HG02571 (cell line): ENCODE data around the gene FALEC.
A peak's percentile ranks its signal among the peaks of the same experiment; 100 is the strongest.

Experiments used
- ATAC-seq: cut with Tn5 transposase; IDR thresholded peaks from one replicate; pipeline ENCODE4 v1.9.1; 2021; ENCODE audit warnings: mild to moderate bottlenecking, moderate library complexity; ENCODE audit not compliant: unreplicated experiment

The FALEC gene

DNA sequence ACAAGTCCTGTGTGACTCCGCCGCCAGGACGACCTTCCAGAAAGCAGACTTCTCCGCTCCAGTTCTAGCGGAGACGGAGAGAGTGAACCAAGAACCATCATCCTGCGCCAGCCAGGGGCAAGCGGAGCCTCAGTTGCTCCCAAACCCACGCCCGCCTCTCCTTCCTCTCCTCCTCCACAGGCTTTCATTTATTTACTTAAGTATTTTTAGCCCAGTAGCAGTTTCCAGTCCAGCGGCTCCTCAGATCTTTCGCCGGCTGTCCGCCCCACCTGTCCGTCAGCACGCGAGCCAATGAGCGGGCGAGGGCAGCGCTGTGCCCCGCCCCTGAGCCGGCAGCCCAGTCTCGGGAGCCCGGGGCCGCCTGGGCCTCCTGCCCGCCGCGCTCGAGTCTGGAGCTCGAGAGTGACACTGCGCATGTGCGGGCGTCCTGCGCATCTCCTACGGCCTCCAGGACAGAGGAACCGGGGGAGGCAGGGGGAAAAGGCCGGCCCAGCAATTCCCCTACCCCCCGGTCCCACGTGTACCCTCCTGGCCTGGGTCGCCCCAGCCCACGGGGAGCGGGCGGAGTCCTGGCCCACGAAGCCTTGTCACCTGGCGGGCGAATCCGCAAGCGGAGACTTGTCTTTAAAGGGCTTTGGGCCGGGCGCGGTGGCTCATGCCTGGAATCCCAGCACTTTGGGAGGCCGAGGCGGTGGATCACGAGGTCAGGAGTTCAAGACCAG lies at the start of gene FALEC:
Gene FALEC (plus strand): TSS at position 425 of the 722 bp plus-strand sequence.
- ATAC-seq = peak; percentile 96

DNA sequence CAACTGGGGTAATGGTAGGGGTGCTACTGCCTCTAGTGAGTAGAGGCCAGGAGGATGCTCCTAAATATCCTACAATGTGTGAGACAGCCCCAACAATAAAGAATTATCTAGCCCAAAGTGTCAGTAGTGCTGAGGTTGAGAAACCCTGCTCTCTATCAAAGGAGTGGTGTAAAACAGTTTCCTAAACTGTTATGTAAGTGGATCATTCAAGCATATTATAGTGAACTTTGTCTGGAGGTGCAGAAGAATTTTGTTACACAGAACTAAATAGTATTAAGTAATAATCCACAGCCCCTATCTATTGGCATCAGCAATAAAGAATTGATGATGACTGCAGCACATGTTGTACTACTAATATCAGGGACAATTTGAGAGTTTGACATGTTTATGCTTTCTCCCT lies 48.6 kb upstream of the FALEC start:
- ATAC-seq = no peak

DNA sequence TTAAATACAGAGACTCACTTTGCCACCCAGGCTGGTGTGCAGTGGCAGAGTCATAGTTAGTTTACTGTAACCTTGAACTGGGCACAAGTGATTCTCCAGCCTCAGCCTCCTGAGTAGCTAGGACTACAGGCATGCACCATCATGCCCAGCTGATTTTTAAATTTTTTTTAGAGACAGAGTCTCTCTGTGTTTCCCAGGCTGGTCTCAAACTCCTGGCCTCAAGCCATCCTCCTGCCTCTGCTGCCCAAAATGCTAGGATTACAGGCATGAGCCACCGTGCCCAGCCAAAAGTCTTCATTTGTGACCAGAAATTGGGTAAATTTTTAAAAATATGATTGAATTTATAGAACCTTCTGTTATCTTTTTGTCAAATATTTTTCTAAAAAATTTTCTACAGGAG lies 46.3 kb upstream of the FALEC start:
- ATAC-seq = no peak

DNA sequence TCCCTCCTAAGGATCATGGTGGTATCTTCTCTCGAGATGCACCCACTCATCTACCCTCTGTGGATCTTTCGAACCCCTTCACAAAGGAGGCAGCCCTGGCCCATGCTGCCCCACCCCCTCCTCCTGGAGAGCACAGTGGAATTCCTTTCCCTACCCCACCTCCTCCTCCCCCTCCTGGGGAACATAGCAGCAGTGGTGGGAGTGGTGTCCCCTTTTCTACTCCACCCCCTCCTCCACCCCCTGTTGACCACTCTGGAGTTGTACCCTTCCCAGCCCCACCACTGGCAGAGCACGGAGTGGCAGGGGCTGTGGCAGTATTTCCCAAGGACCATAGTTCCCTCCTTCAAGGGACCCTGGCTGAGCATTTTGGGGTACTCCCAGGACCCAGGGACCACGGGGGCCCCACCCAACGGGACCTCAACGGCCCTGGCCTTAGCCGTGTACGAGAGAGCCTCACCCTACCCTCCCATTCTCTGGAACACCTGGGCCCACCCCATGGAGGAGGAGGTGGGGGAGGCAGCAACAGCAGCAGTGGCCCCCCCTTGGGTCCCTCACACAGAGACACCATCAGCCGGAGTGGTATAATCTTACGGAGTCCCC lies 42.9 kb upstream of the FALEC start:
- no peak for ATAC-seq

DNA sequence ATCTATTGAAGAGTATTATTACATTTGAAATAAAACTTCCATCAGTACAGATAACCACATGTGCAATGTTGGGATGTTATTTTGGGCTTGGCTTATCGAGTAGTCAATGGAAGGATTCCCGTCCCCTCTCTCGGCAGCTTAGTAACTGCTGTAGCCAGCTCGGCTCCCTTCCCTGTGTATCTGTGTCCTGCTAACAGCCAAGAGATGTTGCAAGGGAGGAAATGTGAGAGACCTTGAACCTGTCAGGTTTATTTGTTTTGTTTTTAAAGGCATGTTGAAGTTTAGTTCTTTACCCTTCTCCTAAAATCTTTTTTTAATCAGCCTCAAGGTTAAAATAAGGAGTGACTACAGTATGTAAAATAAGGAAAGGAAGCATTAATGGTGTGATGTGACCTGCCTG lies 41.9 kb upstream of the FALEC start:
- ATAC-seq = no peak

DNA sequence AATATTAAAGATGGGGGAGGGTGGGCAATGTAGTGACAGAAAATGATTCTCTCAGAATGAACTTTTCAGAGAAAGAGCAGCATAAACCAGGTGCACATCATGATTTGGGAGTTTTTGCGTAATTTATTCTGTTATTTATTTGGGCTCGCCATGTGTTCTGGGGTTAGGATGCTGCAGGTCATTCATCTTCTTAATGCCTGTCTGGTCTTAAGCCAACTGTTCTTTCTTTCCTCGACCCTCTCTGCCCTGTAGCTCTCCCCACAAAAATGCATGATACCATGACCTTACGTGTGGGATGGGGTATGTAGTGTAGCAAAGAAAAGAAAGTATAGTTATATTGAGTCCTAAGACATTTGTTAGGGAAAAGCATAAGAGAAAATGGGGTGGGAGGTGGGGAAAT lies 40.7 kb upstream of the FALEC start:
- ATAC-seq = no peak

DNA sequence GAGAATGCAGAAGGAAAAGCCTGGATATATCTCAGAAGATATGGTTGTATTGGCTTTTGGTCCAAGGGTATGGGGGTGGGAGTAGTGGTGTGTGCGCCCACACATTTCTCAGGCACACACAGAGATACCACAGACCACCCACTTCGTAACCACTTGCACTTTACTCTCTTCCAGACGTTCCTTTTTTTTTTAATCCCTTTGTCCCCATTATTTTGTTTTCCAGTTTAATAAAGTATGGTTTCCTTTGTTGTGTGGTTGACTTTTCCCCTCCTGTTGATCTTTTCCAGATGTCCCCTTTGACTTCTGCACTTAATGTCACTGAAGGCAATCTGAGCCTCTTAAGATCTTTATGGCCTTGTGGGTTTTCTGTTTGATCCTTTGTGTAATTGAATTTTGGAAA lies 38.8 kb upstream of the FALEC start:
- no peak for ATAC-seq

DNA sequence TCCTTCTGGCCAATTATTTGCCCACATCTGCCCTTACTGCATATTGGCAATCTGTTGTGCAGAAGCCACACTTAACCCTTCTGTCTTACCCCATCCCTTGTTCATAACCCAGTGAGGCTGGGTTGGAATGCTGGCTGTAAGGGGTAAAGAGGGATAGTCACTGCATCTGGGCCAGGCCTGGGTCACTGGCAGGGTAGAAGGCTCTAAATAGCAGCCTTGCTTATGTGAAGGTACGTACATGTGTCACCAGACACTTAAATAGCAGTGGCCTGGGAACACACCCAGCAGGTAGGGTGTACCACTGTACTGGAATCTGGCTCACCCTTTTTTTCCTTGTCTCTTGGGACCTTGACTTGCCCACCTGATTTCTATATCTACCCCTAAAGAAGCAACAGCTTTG lies 38.2 kb upstream of the FALEC start:
- no peak for ATAC-seq

DNA sequence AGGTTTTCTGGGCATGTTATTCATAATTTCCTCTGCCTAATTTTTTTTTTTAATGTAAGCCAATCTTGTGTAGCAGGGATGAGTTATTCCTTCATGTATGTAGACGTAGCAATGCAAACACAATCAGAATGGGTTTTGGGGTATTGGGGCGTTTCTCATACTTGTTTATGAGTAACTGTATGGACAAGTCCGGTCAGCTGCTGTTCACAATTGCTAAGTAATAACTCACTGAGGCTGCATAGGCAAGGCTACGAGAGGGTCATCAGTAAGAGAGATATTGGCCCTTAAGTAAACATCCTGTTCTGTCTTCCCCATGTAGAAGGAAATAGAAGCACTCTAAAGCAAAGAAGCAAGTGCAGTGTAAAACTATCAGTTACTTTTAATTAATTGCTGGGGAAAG lies 37.8 kb upstream of the FALEC start:
- no peak for ATAC-seq

DNA sequence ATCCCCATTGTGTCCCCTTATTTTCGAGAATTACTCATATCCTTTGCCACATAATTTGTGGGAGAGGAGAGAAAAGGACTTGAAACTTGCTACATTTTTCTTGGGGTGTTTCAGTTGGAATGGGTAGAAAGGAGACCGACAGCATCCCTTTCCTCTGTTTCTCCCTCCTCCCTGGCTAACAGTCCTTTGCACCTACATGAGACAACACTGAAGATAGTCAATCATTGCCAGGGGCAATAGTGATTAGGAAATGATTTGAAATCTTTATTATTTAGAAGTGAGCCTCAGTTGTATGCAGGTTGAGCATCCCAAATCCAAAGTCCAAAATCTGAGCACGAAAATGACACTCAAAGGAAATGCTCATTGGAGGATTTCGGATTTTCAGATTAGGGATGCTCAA lies 36.2 kb upstream of the FALEC start:
- ATAC-seq = no peak

DNA sequence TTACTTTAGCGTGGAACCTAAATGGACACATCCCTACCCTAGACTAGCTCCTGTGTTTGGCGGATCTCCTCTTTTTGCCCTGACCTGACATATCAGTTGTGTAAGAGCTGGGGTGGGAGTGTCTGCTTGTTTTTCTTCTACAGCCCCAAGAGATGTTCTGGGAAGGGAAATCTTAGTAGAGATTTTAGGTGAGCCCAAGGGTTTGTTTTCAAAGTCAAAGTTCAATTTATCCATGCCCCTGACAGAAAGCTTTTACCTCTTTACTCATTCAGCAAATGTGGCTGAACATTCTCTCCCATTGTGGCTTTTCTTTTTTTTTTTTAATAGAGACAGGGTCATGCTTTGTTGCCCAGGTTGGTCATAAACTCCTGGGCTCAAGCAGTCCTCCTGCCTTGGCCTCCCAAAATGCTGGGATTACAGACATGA lies 35.6 kb upstream of the FALEC start:
- ATAC-seq = no peak

DNA sequence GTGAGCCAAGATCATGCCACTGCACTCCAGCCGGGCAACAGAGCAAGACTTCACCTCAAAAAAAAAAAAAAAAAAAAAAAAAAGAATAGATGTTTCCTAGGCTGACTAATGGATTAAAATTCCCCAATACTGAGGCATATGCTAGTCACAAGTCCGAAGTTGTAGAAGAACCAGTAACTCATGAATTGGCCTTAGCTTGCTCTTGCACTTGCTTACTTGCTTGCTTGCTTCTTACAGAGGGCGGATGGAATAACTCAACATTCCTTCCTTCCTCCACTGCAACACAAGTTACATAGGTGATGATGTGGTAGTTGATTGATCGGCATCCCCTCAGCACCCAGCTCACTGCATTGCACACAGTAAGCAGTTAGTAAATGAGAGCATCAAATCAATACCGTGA lies 31.1 kb upstream of the FALEC start:
- no peak for ATAC-seq

DNA sequence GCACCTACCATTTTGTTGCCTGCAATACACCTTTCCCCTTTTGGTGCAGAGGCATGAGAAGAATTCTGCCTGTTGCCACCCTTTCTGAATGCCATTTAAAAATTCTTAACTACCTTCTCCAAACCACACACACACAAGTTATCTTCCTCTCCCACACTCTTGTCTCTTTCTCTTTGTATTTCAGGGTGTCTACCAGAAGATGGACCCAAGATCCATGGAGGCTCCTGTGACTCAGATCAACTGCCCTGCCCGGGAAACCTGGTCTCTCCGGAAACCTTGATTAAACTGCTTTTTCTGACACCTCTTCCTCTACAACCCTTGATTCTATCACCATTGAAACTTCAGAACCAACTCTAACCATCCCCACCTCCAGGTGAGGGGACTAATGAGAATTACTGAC lies 30.7 kb upstream of the FALEC start:
- no peak for ATAC-seq

DNA sequence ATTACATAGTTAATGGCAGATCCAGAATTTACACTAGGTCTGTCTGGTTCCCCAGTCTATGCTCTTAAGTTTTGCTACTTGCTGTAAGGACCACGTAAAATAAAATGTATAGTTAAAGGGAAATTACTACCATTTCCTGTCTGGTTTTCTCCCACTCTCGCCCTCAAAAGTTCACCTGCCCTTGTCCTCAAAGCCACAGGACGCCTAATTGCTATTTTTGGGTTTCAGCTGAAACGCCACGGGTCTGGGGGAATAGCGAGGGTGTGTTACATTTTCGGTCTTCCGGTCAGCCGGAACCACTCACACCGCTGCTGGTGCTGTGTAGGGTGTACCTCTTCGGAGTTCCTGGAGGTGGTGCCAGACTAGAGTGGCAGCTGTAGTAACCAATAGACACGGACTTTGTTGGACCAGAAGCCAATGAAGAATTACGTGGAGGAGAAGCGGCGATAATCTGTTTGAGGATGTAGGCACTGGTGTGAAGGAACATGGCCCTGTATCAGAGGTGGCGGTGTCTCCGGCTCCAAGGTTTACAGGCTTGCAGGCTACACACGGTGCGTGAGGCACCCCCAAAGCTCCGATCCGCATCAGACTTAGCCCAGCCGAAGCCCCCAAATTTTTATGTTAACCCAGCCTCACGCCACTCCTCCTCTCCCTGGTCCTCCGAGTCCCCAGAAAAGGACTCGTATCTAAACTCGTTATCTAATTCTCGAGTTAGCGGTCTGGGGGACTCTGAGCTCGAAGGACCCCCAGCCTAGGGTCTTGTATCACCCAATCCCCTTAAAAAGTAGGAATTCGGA lies 28.4 kb upstream of the FALEC start, which contains the start of gene TARS2:
Gene TARS2 (plus strand): TSS at position 454 of the 797 bp plus-strand sequence. CDS start 32 bp downstream, at position 486.
- ATAC-seq = peak; percentile 99

DNA sequence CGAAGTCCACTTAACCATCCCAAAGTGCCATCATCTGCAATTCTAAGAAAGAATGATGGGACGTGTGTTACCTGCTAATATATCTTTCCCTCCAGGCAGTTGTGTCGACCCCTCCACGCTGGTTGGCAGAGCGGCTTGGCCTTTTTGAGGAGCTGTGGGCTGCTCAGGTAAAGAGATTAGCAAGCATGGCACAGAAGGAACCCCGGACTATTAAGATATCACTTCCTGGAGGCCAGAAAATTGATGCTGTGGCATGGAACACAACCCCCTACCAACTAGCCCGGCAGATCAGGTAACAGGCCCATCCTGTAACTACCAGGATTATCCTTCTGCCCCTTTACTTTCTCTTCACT lies 27.8 kb upstream of the FALEC start:
- ATAC-seq = no peak

DNA sequence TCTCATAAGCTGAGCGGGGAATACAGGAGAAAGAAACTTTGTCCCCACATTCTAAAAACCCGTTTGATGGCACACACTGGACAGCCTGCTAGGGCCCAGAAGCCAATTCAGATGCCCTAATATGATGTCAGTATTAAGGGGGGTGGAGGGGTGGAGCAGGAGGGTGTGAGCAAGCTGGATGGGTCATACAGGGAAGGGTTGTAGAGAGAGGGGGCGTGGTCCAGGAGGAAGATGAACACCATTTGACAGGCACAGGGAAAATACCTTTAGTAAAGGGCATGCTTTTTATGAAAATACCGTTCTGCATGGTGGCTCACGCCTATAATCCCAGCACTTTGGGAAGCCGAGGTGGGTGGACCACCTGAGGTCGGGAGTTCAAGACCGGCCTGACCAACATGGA lies 22.4 kb upstream of the FALEC start:
- no peak for ATAC-seq

DNA sequence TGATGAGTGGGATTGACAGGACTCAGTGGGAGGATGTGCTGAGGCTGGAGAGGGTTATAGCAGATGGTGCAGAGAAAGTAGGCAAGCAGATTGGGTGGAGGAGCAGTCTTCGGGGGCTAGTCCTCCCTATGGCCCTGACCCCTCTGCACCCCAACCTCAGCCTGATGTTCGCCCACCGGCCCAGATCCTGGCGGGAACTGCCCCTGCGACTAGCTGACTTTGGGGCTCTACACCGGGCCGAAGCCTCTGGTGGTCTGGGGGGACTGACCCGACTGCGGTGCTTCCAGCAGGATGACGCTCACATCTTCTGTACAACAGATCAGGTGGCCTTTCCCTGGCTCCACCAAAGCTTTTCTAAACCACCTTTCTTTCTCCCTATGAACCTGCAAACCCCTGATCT lies 17.2 kb upstream of the FALEC start:
- no peak for ATAC-seq

DNA sequence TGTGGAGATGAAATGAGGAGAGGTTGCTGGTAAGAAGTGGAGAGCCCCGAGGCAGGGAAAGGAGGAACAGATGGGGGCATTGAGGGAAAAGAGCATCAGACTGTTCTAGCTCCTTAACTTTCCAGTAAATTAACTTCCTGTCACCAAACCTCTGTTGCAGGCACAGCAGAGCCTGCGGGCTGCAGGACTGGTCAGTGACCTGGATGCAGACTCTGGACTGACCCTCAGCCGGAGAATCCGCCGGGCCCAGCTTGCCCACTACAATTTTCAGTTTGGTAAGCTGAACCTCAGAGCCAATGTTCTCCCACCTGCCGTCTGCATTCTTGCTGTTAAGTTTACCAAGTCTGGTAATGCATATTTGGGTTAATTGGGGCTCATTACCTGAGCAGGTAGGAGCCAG lies 10.1 kb upstream of the FALEC start:
- ATAC-seq = no peak

DNA sequence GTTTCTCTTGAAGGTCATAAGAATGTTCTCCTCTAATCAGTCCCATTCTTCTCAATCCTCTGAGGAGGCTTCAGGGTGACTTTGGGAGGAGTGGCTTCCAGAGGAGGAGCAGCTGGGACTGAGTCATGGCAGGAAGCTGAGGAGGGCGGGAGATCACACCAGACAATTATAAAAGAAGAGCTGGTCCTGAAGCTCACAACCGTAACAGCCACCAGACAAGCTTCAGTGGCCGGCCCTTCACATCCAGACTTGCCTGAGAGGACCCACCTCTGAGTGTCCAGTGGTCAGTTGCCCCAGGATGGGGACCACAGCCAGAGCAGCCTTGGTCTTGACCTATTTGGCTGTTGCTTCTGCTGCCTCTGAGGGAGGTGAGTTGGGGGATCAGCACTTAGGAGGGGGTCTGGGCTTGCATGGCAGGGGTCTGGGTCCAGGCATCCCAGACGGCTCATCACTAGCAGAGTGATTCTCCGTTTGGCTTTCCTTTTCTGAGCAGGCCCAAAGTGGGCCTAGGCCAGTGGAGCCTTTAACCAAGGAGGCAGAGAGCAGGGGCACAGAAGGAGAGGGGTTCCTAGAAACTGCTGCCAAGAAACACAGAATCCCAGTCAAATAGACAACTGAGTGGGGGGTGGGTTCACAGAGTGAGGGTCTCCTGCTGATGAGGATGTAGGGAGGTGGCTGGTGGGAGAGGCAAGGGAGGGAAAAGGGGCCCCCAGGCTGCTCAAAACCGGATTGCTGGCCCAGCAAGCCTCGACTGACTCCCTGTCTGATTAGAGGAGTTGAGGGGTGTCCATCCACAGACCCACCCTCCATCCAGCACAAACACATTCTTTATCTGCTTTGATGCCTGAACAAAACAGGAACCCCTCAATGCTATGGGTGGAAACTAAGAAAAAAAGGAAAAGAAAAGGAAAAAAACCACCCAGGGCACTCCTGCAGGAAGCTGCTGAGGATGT lies 7.4 kb upstream of the FALEC start, which contains the start of gene ECM1:
Gene ECM1 (plus strand): TSS at position 198 of the 953 bp plus-strand sequence. CDS start 101 bp downstream, at position 299.
- no peak for ATAC-seq

DNA sequence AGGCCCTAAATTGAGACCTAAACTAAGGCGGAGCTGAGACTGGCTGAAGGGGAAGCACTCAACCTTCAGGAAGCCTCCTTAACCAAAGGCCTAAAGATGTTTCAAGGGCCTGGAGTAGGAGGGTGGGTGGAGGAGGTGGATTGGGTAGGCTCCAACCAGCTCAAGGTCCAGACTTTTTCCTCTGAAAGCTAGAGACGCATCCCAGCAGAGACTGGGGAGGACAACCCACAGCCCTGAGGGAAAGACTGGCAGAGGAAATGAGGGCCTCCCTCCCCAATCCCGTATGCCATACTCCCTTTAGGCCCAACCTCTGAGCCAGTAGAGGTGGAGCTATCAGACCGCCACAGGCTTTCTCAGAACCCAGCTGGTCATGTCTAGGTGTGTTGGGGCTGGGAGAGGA lies 6.6 kb upstream of the FALEC start:
- no peak for ATAC-seq

DNA sequence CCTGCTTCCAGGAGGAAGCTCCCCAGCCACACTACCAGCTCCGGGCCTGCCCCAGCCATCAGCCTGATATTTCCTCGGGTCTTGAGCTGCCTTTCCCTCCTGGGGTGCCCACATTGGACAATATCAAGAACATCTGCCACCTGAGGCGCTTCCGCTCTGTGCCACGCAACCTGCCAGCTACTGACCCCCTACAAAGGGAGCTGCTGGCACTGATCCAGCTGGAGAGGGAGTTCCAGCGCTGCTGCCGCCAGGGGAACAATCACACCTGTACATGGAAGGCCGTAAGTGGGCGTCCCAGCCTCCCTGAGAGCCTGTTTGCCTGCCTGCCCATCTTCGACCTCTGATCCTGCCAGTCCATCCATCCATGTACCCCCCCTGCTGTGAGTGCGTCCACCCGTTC lies 4.0 kb upstream of the FALEC start:
- no peak for ATAC-seq
